ENCODE measurements around the gene SIRT7. TPM values are rescaled to one million over a fixed set of nuclear protein-coding genes. Genes with fewer than 3 reads are reported as not detected.
A peak's percentile ranks its signal among the peaks of the same experiment; 100 is the strongest.

SIRT7 gene
- total and polyA plus RNA-seq, 11 donors, result 3.6 to 13.2 (median 6.8) TPM

DNA sequence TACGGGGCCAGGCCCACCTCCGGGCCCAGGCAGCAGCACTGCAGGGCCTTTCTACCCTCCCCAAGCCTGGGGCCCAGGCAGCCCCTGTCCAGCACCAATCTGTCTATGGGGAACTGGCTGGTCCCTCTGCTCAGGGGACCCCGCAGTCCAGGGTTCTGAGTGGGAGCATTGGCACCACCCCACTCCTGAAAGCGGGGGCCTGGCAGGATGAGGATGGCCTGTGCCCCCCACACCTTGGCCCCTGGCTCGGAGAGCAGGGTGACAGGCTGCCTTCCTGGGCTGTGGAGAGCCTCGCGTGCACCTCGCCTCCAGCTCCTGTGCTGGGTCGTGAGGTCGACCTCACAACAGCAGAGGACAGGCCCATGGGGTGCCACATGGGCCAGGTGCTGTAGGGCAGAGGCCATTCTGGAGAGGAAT, 14.6 kb downstream of the SIRT7 start:
- Histone ChIP-seq H3K9me3 (no peaks in the 10 kb centered on the region), H3K4me3 (no peak overlapping the region), H3K27me3 (peaks cover 0 to 19% (median 0%) of the 10 kb centered on the region in 9 donors), H3K27ac (no peak overlapping the region), H3K36me3 (peaks cover 0 to 61% (median 24%) of the 10 kb centered on the region in 9 donors), H3K4me1 (peaks cover 0 to 15% (median 7%) of the 10 kb centered on the region in 12 donors)
- peak in 2 of 5 donors; percentile 19 to 40 for DNase-seq
- 93 to 100% (median 95%) methylated on average over 1 to 10 of the region's 10 CpGs for WGBS, 4 donors
- TF ChIP-seq, protein P1, sequence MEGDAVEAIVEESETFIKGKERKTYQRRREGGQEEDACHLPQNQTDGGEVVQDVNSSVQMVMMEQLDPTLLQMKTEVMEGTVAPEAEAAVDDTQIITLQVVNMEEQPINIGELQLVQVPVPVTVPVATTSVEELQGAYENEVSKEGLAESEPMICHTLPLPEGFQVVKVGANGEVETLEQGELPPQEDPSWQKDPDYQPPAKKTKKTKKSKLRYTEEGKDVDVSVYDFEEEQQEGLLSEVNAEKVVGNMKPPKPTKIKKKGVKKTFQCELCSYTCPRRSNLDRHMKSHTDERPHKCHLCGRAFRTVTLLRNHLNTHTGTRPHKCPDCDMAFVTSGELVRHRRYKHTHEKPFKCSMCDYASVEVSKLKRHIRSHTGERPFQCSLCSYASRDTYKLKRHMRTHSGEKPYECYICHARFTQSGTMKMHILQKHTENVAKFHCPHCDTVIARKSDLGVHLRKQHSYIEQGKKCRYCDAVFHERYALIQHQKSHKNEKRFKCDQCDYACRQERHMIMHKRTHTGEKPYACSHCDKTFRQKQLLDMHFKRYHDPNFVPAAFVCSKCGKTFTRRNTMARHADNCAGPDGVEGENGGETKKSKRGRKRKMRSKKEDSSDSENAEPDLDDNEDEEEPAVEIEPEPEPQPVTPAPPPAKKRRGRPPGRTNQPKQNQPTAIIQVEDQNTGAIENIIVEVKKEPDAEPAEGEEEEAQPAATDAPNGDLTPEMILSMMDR (IDR thresholded peaks at IDR 0.05), result no peak
- TF ChIP-seq POLR2A (IDR thresholded peaks at IDR 0.05), result no peak
- intact Hi-C loops (cut with DNase I), result no loop called here
- ATAC-seq, result no peak

DNA sequence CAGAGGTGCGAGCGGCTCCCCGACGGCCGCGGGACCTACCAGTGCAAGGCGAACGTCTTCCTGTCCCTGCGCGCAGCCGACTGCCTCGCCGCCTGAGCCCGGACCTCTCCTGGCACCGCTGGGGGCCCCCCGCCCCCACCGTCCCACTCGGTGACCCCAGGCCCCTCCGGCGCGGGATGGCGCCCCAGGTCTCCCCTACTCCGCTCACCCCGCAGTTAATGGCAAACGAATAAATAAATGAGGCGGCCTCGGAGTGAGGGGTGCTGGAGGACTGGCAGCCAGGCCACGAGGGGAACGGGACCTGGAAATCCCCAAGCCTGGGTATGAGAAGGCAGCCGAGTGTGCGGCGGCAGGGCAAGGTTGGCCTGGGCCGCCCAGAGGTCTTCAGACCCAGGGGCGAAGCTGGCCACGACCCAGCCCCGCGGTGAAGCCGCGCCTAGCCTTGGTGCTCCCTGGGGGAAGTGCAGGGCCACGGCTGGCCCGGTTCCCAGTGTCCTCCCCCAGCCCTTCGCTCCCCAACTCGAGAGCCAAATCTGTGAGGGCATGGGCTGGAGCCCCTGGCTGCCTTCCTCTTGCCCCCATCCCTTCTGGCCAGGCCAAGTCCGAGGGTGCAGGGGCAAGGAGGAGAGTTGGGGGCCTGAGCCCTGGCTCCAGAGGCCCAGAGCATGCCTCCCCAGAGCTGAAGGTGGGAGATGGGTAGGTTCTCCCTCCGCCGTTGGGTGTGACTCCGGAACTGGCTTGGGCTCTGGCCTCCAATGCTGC, 15.1 kb downstream of the SIRT7 start:
- peaks cover 0 to 61% (median 27%) of the 10 kb centered on the region in 9 donors for H3K36me3 ChIP-seq
- peaks cover 0 to 19% (median 0%) of the 10 kb centered on the region in 9 donors for H3K27me3 ChIP-seq
- H3K9me3 ChIP-seq, result no peaks in the 10 kb centered on the region
- peaks cover 0 to 15% (median 7%) of the 10 kb centered on the region in 12 donors for H3K4me1 ChIP-seq
- peak in 3 of 5 donors; percentile 19 to 40 (median 26) for DNase-seq
- H3K4me3 ChIP-seq, result peak overlapping the region in 10 of 12 donors; percentile 23 to 49 (median 42)
- 42 to 75% (median 55%) methylated on average over 10 to 47 of the region's 47 CpGs for WGBS, 4 donors
- H3K27ac ChIP-seq, result no peak overlapping the region
- intact Hi-C loops (cut with DNase I), result no loop called here
- TF ChIP-seq POLR2A (IDR thresholded peaks at IDR 0.05), result no peak
- TF ChIP-seq, protein P1 (IDR thresholded peaks at IDR 0.05), result no peak
- ATAC-seq, result peak in 1 of 4 donors; percentile 1

DNA sequence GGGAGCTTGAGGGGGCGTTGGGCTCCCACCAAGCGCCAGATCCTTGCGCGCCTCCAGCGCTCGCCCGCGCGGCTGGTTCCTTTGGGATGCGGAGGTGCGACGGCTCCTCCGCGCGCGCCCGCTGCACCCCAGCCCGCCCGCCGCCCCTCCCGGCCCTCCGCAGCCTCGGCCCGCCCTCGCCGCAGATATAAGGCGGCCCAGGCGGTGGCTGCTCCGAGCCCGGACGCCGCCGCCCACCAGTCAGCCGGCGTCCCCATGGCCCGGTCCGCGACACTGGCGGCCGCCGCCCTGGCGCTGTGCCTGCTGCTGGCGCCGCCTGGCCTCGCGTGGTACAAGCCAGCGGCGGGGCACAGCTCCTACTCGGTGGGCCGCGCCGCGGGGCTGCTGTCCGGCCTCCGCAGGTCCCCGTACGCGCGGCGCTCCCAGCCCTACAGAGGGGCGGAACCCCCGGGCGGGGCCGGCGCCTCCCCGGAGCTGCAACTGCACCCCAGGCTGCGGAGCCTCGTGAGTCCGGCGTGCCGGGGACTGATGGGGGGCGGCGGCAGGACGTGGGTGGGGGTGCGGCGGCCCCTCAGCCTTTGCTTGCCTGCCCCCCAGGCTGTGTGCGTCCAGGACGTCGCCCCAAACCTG, 15.8 kb downstream of the SIRT7 start, which contains the start of gene NPB:
Gene NPB (plus strand): TSS at position 216 of the 630 bp plus-strand sequence. CDS start 40 bp downstream, at position 256.
- peak in 2 of 5 donors; percentile 30 to 66 for DNase-seq
- Histone ChIP-seq H3K4me3 (peak within 1 kb of the TSS in 10 of 12 donors; percentile 23 to 49 (median 42)), H3K27me3 (peaks cover 0 to 19% (median 0%) of the 10 kb centered on the region in 9 donors), H3K36me3 (peaks cover 0 to 62% (median 34%) of the 10 kb centered on the region in 9 donors), H3K27ac (peak within 1 kb of the TSS in 1 of 12 donors; percentile 25), H3K4me1 (peaks cover 0 to 15% (median 7%) of the 10 kb centered on the region in 12 donors), H3K9me3 (no peaks in the 10 kb centered on the region)
- no peak for TF ChIP-seq POLR2A (IDR thresholded peaks at IDR 0.05)
- TF ChIP-seq, protein P1 (IDR thresholded peaks at IDR 0.05), result no peak
- ATAC-seq, result peak in 3 of 4 donors; percentile 38 to 75 (median 55)
- 1 to 2% methylated on average over 79 of the region's 79 CpGs; no CpG with 5 or more reads in 2 of the 4 donors for WGBS, 4 donors
- intact Hi-C loops (cut with DNase I), result no loop called here

All from heart left ventricle (tissue), 16 donors.